GM19438 (cell line): Measurements from ENCODE around the gene STATH.
"Not testable (repeated sequence)": the region's sequence is repeated elsewhere in the genome, so short reads cannot be mapped to it uniquely, and the experiment has no call there.

ENCODE experiments used
- ATAC-seq: cut with Tn5 transposase; IDR thresholded peaks from one replicate; pipeline ENCODE4 v1.9.1; 2021; ENCODE audit warnings: low read depth; ENCODE audit not compliant: unreplicated experiment

Gene STATH

DNA sequence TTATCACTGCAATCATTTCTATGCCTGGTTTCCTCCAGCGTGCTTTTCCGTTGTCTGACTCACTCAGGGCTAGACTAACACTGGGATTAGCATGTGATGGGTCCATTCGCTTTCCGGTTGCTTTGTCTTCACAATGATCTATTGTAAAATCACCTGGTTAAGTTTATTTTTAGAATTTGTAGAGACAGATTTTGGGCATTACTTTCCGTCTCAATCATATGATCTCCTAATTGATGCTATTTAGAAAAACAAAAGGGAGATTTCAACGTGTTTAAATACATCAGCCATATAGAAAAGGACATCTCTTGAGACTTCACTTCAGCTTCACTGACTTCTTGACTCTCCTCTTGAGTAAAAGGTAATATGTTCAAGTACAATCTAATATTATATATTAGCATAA is 54.4 kb downstream of the STATH start, which contains the start of gene HTN1:
TSS of gene HTN1 (plus strand) at position 301 of the 400 bp plus-strand sequence. CDS start 2,639 bp downstream, outside the sequence.
- ATAC-seq: not testable (repeated sequence)
